ENCODE results near the gene ARSI. TPM values are rescaled to one million over a fixed set of nuclear protein-coding genes. Genes with fewer than 3 reads are reported as not detected.

The ARSI gene
- total RNA-seq, 4 donors from 2014 or later = 1.6 to 4.5 (median 2.6) TPM

DNA sequence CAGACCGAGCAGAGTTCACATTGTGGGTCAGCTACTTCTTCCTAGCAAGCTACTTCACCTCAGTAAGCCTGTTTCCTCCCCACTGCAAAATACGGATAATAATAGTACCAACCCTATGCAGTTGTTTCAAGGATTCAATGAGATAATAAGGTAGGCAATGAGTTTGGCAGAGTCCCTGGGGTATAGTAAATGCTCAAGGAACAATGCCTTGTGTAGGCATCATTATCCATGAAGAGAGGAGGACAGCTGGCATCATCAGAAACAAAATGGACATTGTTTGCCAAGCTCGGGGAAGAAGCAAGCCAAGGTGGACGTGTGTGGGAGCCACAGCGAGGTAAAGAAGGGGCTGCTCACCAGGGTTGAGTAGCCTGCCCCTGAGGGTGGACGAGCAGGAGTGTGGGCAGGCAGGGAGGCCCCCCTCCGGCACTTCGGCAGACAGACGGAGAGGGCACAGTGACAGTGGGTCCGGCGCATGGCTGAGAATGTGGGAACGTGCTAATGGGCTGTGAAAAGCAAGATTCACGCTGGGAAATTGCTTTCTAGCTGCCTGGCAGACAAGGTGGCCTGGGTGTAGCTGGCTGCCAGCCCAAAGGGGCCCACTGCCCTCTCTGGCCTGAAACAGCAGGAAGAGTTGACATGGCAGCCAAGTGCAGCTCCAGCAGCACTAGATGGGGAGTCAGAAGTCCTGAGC is 23.2 kb downstream of the ARSI start:
- WGBS, 2 donors = 84 to 87% methylated on average over 13 of the region's 13 CpGs
- H3K4me3 ChIP-seq (ENCODE audit: low read depth, poor library complexity, severe bottlenecking) = no peak overlapping the region
- no peak for DNase-seq (ENCODE audit: low spot score in 2 of 2)
- intact Hi-C loops (cut with DNase I; ENCODE audit: low total_unique reads) = no loop called here
- no peak for TF ChIP-seq POLR2A (IDR thresholded peaks at IDR 0.05)
- TF ChIP-seq, protein P1, sequence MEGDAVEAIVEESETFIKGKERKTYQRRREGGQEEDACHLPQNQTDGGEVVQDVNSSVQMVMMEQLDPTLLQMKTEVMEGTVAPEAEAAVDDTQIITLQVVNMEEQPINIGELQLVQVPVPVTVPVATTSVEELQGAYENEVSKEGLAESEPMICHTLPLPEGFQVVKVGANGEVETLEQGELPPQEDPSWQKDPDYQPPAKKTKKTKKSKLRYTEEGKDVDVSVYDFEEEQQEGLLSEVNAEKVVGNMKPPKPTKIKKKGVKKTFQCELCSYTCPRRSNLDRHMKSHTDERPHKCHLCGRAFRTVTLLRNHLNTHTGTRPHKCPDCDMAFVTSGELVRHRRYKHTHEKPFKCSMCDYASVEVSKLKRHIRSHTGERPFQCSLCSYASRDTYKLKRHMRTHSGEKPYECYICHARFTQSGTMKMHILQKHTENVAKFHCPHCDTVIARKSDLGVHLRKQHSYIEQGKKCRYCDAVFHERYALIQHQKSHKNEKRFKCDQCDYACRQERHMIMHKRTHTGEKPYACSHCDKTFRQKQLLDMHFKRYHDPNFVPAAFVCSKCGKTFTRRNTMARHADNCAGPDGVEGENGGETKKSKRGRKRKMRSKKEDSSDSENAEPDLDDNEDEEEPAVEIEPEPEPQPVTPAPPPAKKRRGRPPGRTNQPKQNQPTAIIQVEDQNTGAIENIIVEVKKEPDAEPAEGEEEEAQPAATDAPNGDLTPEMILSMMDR (IDR thresholded peaks at IDR 0.05) = no peak

DNA sequence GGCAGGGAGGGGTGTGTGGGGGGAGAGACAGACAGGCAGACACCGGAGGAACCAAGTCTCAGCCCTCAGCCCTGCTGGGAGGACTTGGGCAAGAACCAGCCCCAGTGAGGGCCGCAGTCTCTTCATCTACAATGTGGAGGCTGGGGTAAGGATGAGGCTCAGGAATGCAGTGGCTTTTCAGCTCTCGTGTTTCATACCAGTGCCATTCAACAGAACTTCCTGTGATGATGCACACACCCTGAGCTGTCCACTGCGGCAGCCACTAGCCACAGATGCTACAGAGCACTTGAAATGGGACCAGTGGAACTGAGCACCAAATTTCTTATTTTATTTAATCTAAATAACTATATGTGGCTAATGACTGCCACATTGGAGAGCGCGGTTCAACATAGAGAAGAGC is 23.8 kb downstream of the ARSI start:
- TF ChIP-seq, protein P1 (IDR thresholded peaks at IDR 0.05) = no peak
- TF ChIP-seq POLR2A (IDR thresholded peaks at IDR 0.05) = no peak
- 85 to 90% methylated on average over 6 of the region's 6 CpGs for WGBS, 2 donors
- intact Hi-C loops (cut with DNase I; ENCODE audit: low total_unique reads) = no loop called here
- no peak overlapping the region for H3K4me3 ChIP-seq (ENCODE audit: low read depth, poor library complexity, severe bottlenecking)
- DNase-seq (ENCODE audit: low spot score in 2 of 2) = no peak

DNA sequence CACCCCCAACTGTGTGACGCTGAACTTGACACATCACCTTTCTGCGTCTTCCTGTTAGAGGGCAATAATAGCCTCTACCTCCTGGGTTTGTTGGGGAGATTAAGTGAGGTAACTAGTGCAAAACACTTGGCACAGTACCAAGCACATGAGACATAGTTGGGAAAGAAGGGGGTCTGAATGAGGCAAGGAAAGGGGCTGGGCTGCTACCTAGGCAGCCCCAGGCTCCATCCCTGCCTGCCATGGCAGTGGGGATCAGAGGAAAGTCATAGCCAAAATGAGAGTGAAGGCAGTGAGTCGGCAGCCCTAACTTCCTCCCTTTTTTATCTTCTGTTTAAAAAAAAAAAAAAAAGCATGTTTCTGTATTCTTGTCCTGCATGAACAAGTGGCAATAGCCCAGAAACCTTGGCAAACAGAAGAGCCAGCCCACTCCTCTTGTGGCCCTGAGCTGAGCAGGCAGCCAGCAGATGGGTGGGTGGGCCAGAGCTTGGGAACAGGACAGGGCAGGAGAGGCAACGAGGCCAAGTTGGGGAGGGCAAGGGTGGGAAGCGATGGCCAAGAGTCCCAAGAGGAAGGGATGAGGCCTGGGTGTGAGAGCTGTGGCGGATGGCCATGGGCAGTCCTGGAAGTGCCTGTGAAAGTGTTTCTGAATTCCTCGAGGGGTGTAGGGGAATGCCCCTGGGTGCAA is 24.5 kb downstream of the ARSI start:
- no peak for TF ChIP-seq POLR2A (IDR thresholded peaks at IDR 0.05)
- TF ChIP-seq, protein P1 (IDR thresholded peaks at IDR 0.05) = no peak
- no peak overlapping the region for H3K4me3 ChIP-seq (ENCODE audit: low read depth, poor library complexity, severe bottlenecking)
- DNase-seq (ENCODE audit: low spot score in 2 of 2) = no peak
- intact Hi-C loops (cut with DNase I; ENCODE audit: low total_unique reads) = no loop called here
- 64 to 68% methylated on average over 7 of the region's 7 CpGs for WGBS, 2 donors

DNA sequence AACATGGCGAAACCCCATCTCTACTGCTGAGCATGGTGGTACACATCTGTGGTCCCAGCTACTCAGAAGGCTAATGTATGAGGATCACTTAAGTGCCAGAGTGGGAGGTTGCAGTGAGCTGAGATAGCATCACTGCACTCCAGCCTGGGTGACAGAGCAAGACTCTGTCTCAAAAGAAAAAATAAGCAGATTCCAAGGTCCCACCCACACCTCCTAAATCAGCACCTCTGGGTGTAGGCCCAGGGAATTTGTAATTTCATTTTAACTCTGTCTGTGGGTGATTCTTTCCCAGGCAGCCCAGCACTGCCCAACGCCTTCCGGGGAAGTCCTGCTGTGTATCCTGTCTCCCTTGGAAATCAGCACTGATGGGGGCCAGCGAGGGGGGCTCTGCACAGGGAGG is 25.7 kb downstream of the ARSI start:
- 78 to 86% methylated on average over 4 of the region's 4 CpGs for WGBS, 2 donors
- no peak for DNase-seq (ENCODE audit: low spot score in 2 of 2)
- intact Hi-C loops (cut with DNase I; ENCODE audit: low total_unique reads) = no loop called here
- TF ChIP-seq, protein P1 (IDR thresholded peaks at IDR 0.05) = no peak
- no peak for TF ChIP-seq POLR2A (IDR thresholded peaks at IDR 0.05)
- H3K4me3 ChIP-seq (ENCODE audit: low read depth, poor library complexity, severe bottlenecking) = no peak overlapping the region

DNA sequence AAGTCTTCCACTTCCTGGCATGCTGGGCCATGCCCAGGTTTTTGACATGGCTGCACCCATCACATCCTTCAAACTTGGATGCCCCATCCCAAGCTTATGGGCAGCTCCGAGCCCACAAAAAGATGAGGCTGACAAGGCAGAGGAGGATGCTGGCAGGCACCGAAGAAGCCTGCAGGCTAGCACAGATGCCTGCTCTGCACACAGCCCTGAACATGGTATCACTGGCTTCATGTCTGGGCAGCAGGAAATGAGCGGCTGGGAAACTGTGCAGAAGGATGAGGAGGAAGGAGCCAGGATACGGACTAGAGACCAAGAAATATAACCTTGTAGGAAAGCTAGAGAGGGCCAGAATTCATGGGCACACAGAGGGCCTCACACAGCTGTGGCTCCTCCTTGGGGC is 27.9 kb downstream of the ARSI start:
- intact Hi-C loops (cut with DNase I; ENCODE audit: low total_unique reads) = no loop called here
- TF ChIP-seq POLR2A (IDR thresholded peaks at IDR 0.05) = no peak
- TF ChIP-seq, protein P1 (IDR thresholded peaks at IDR 0.05) = no peak
- no peak overlapping the region for H3K4me3 ChIP-seq (ENCODE audit: low read depth, poor library complexity, severe bottlenecking)
- WGBS, 2 donors = 71 to 76% methylated on average over 4 of the region's 4 CpGs
- no peak for DNase-seq (ENCODE audit: low spot score in 2 of 2)

Measured in lower leg skin (tissue), 4 donors.